H9 (cell line): Measurements from ENCODE around the gene ISG15. TPM values are rescaled to one million over a fixed set of nuclear protein-coding genes. Genes with fewer than 3 reads are reported as not detected.

Experiments used
- DNase-seq: peaks from one replicate; pipeline ENCODE4 v3.0.0-alpha.2; 2017
- H2AFZ ChIP-seq: one replicate; pipeline ENCODE4 v1.6.1; 2013; ENCODE audit warnings: mild to moderate bottlenecking, low read length, control low read depth, moderate library complexity
- H2AK5ac ChIP-seq: 2 replicates; pipeline ENCODE4 v1.6.1; 2013; ENCODE audit warnings: low read length, control low read depth, mixed read lengths; ENCODE audit not compliant: insufficient read length
- H2BK120ac ChIP-seq: one replicate; pipeline ENCODE4 v1.6.1; 2013; ENCODE audit warnings: low read depth, mild to moderate bottlenecking, low read length, control low read depth, inconsistent platforms; ENCODE audit not compliant: poor library complexity, severe bottlenecking
- H2BK12ac ChIP-seq: 2 replicates; pipeline ENCODE4 v1.6.1; 2013; ENCODE audit warnings: low read length, control low read depth, mixed read lengths, low read depth; ENCODE audit not compliant: insufficient read length
- H2BK15ac ChIP-seq: 2 replicates; pipeline ENCODE4 v1.6.1; 2013; ENCODE audit warnings: low read depth, low read length, control low read depth
- H2BK20ac ChIP-seq: one replicate; pipeline ENCODE4 v1.6.1; 2013; ENCODE audit warnings: low read depth, mild to moderate bottlenecking, low read length, control low read depth, inconsistent platforms; ENCODE audit not compliant: poor library complexity, severe bottlenecking
- H2BK5ac ChIP-seq: 2 replicates; pipeline ENCODE4 v1.6.1; 2013; ENCODE audit warnings: low read length, control low read depth, mixed read lengths; ENCODE audit not compliant: insufficient read length
- H3K14ac ChIP-seq: 2 replicates; pipeline ENCODE4 v1.6.1; 2013; ENCODE audit warnings: low read length, control low read depth; ENCODE audit not compliant: insufficient read depth
- H3K18ac ChIP-seq: 2 replicates; pipeline ENCODE4 v1.6.1; 2013; ENCODE audit warnings: low read depth, mild to moderate bottlenecking, mixed read lengths, low read length, control low read depth; ENCODE audit not compliant: insufficient read length
- H3K23ac ChIP-seq: 2 replicates; pipeline ENCODE4 v1.6.1; 2013; ENCODE audit warnings: low read length, control low read depth, mixed read lengths, low read depth; ENCODE audit not compliant: insufficient read length
- H3K23me2 ChIP-seq: 2 replicates; pipeline ENCODE4 v1.6.1; 2013; ENCODE audit warnings: low read depth, mild to moderate bottlenecking, mixed read lengths, low read length, control low read depth; ENCODE audit not compliant: insufficient read length, poor library complexity, severe bottlenecking
- H3K27ac ChIP-seq: 2 replicates; pipeline ENCODE4 v1.5.1; 2013; ENCODE audit warnings: low read length, control low read depth, mixed read lengths, low read depth; ENCODE audit not compliant: insufficient read length
- H3K27me3 ChIP-seq: 2 replicates; pipeline ENCODE4 v1.6.1; 2013; ENCODE audit warnings: low read length, control low read depth, inconsistent platforms; ENCODE audit not compliant: insufficient read depth
- H3K4ac ChIP-seq: 2 replicates; pipeline ENCODE4 v1.6.1; 2013; ENCODE audit warnings: low read depth, mild to moderate bottlenecking, control low read depth, inconsistent platforms, low read length, moderate library complexity
- H3K4me1 ChIP-seq: 2 replicates; pipeline ENCODE4 v1.6.1; 2013; ENCODE audit warnings: low read length, control low read depth, inconsistent platforms; ENCODE audit not compliant: insufficient read depth
- H3K4me2 ChIP-seq: 2 replicates; pipeline ENCODE4 v1.6.1; 2013; ENCODE audit warnings: low read length, control low read depth, mixed read lengths; ENCODE audit not compliant: insufficient read length, insufficient read depth
- H3K56ac ChIP-seq: 2 replicates; pipeline ENCODE4 v1.6.1; 2013; ENCODE audit warnings: low read depth, mild to moderate bottlenecking, mixed read lengths, low read length, control low read depth; ENCODE audit not compliant: insufficient read length
- H3K79me1 ChIP-seq: 2 replicates; pipeline ENCODE4 v1.6.1; 2013; ENCODE audit warnings: low read depth, mild to moderate bottlenecking, moderate library complexity, low read length, control low read depth, inconsistent platforms; ENCODE audit not compliant: insufficient read depth, poor library complexity, severe bottlenecking
- H3K79me2 ChIP-seq: 2 replicates; pipeline ENCODE4 v1.6.1; 2013; ENCODE audit warnings: low read length, control low read depth, inconsistent platforms; ENCODE audit not compliant: insufficient read depth
- H3K9ac ChIP-seq: 2 replicates; pipeline ENCODE4 v1.6.1; 2013; ENCODE audit warnings: low read length, control low read depth, mixed read lengths; ENCODE audit not compliant: insufficient read length; ENCODE audit errors: extremely low read depth
- H3K9me3 ChIP-seq: one replicate; pipeline ENCODE4 v1.6.1; 2013; ENCODE audit warnings: low read depth, low read length, inconsistent platforms; ENCODE audit not compliant: control insufficient read depth
- H3T11ph ChIP-seq: one replicate; pipeline ENCODE4 v1.6.1; 2013; ENCODE audit warnings: mild to moderate bottlenecking, low read length, control low read depth, inconsistent platforms
- H4K20me1 ChIP-seq: one replicate; pipeline ENCODE4 v1.6.1; 2013; ENCODE audit not compliant: control insufficient read depth, insufficient read length, insufficient read depth
- H4K5ac ChIP-seq: 2 replicates; pipeline ENCODE4 v1.6.1; 2013; ENCODE audit warnings: low read depth, mild to moderate bottlenecking, mixed read lengths, low read length, control low read depth; ENCODE audit not compliant: insufficient read length
- H4K8ac ChIP-seq: replicated peaks from 2 replicates; pipeline ENCODE4 v1.6.1; 2013; ENCODE audit warnings: low read length, control low read depth, mixed read lengths, low read depth; ENCODE audit not compliant: insufficient read length
- H4K91ac ChIP-seq: 2 replicates; pipeline ENCODE4 v1.6.1; 2013; ENCODE audit warnings: low read depth, mild to moderate bottlenecking, moderate library complexity, mixed read lengths, low read length, control low read depth; ENCODE audit not compliant: insufficient read length
- H3K27ac Mint-ChIP-seq, 3 experiments: 2 replicates in 2 of 3; 3 replicates in 1 of 3; pipeline ENCODE4 v1.8.0; 2020 to 2021; ENCODE audit warnings: mixed read lengths in 3 of 3, mild to moderate bottlenecking in 1 of 3, moderate library complexity in 1 of 3
- H3K27me3 Mint-ChIP-seq: 2 replicates; pipeline ENCODE4 v1.8.0; 2021; ENCODE audit warnings: low read depth, mild to moderate bottlenecking, moderate library complexity, mixed read lengths
- H3K36me3 Mint-ChIP-seq, 3 experiments: 2 replicates in 2 of 3; 3 replicates in 1 of 3; pipeline ENCODE4 v1.8.0; 2020 to 2021; ENCODE audit warnings: low read depth in 3 of 3, mixed read lengths in 3 of 3; ENCODE audit not compliant: insufficient read depth in 1 of 3
- H3K4me1 Mint-ChIP-seq, 2 experiments: 2 replicates each; pipeline ENCODE4 v1.8.0; 2020; ENCODE audit warnings: mixed read lengths in 2 of 2
- H3K4me3 Mint-ChIP-seq, 2 experiments: 2 replicates in 1 of 2; 3 replicates in 1 of 2; pipeline ENCODE4 v1.8.0; 2020 to 2021; ENCODE audit warnings: mild to moderate bottlenecking in 2 of 2, mixed read lengths in 2 of 2, moderate library complexity in 1 of 2
- H3K9me3 Mint-ChIP-seq, 2 experiments: 2 replicates in 1 of 2; 3 replicates in 1 of 2; pipeline ENCODE4 v1.8.0; 2020; ENCODE audit warnings: mild to moderate bottlenecking in 2 of 2, mixed read lengths in 2 of 2, moderate library complexity in 1 of 2
- WGBS: extraction: QIAGEN DNeasy Blood & Tissue Kit; methylation state at CpG from one replicate; pipeline ENCODE4 v1.1.7; 2013; ENCODE audit warnings: missing lambda C conversion rate, low lambda C conversion rate, mixed read lengths; ENCODE audit not compliant: insufficient read length; ENCODE audit errors: extremely low coverage; 5-methylcytosine and 5-hydroxymethylcytosine counted together
- total RNA-seq: library from RNA; stranded (reverse); gene quantifications from 2 replicates; pipeline ENCODE4 v1.2.1, GENCODE V29; 2021
- TF ChIP-seq, protein P1 (sequence below): fragments of 200-600 bp; sonication (generic); conservative IDR thresholded peaks from 3 replicates; pipeline ENCODE4 v1.8.0; 2021; ENCODE audit warnings: antibody characterized with exemption, mild to moderate bottlenecking

ISG15 gene
- total RNA-seq, 1 experiment from 2014 or later, result 39.7 TPM

DNA sequence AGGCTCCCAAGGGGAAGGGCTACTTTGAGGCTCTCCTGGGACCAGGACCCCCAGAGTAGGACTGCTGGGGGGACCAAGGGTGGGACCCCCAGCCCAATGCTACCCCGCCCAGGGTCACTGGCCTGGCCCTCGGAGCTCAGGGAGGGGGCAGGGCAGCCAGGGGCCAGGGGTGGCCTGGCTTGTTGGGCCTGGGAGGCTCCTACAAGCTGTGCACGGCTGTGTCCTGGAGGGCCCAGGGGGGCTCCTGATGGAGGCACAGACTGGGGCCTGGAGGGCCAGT is 15.6 kb upstream of the ISG15 start:
- Mint-ChIP-seq H3K4me1 (peaks cover 5 to 11% of the 10 kb centered on the region in 2 experiments), H3K4me3 (no peak overlapping the region), H3K27me3 (peaks cover 79% of the 10 kb centered on the region)

More for the DNA sequence above, 15.6 kb upstream of the ISG15 start:
- Histone ChIP-seq H3K4ac (no peak overlapping the region), H2AFZ (no peak overlapping the region), H3K9me3 (no peaks in the 10 kb centered on the region), H4K8ac (no peak overlapping the region), H2BK5ac (no peak overlapping the region), H3K4me2 (no peak overlapping the region), H2BK15ac (no peak overlapping the region; the same call in 1 of the 2 replicates), H3K79me2 (no peaks in the 10 kb centered on the region), H3K23ac (no peak overlapping the region), H3K27ac (no peak overlapping the region), H3K79me1 (no peaks in the 10 kb centered on the region), H4K5ac (no peak overlapping the region), H3K27me3 (peaks cover 40% of the 10 kb centered on the region; the same call in 1 of the 2 replicates), H3K9ac (no peak overlapping the region), H3K56ac (no peak overlapping the region), H3K23me2 (peaks cover 20% of the 10 kb centered on the region), H2BK20ac (no peak overlapping the region), H3K14ac (no peak overlapping the region), H3K18ac (no peak overlapping the region), H3T11ph (no peak overlapping the region), H2BK12ac (no peak overlapping the region), H3K4me1 (0 out of 2 replicates have a peak, but pooled peaks cover 1% of the 10 kb centered on the region), H2BK120ac (no peak overlapping the region), H4K20me1 (no peaks in the 10 kb centered on the region), H2AK5ac (no peak overlapping the region), H4K91ac (no peak overlapping the region)
- no peak overlapping the region for H3K27ac Mint-ChIP-seq
- 0 out of 7 replicates have a peak, but pooled peaks cover 0 to under 1% (median 0%) of the 10 kb centered on the region in 3 experiments for H3K36me3 Mint-ChIP-seq
- WGBS, result no CpG with 5 or more reads among the region's 3 CpGs
- H3K9me3 Mint-ChIP-seq, result peaks cover 2 to 3% of the 10 kb centered on the region in 2 experiments
- no peak for DNase-seq
- TF ChIP-seq, protein P1, sequence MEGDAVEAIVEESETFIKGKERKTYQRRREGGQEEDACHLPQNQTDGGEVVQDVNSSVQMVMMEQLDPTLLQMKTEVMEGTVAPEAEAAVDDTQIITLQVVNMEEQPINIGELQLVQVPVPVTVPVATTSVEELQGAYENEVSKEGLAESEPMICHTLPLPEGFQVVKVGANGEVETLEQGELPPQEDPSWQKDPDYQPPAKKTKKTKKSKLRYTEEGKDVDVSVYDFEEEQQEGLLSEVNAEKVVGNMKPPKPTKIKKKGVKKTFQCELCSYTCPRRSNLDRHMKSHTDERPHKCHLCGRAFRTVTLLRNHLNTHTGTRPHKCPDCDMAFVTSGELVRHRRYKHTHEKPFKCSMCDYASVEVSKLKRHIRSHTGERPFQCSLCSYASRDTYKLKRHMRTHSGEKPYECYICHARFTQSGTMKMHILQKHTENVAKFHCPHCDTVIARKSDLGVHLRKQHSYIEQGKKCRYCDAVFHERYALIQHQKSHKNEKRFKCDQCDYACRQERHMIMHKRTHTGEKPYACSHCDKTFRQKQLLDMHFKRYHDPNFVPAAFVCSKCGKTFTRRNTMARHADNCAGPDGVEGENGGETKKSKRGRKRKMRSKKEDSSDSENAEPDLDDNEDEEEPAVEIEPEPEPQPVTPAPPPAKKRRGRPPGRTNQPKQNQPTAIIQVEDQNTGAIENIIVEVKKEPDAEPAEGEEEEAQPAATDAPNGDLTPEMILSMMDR, result no peak
